Endothelial cell of umbilical vein (primary cell): ENCODE measurements around the gene SPECC1L.
"Not testable (repeated sequence)": the region's sequence is repeated elsewhere in the genome, so short reads cannot be mapped to it uniquely, and the experiment has no call there.

Experiments
- CTCF ChIP-seq, 2 donors: IDR thresholded peaks; 1 replicate in 1 of 2; 2 replicates in 1 of 2; pipeline ENCODE4 v1.5.1; 2011; ENCODE audit warnings: low read length in 2 of 2, mild to moderate bottlenecking in 2 of 2, moderate library complexity in 2 of 2, control low read depth in 1 of 2, inconsistent platforms in 1 of 2, low read depth in 1 of 2; ENCODE audit not compliant: insufficient read depth in 1 of 2; ENCODE audit errors: extremely low read depth in 1 of 2
- EZH2 ChIP-seq: IDR thresholded peaks from 2 replicates; pipeline ENCODE4 v1.6.1; 2012; ENCODE audit warnings: borderline replicate concordance, low read depth, mild to moderate bottlenecking, moderate library complexity, low read length, inconsistent platforms; ENCODE audit not compliant: severe bottlenecking
- JUN ChIP-seq: IDR thresholded peaks from 2 replicates; pipeline ENCODE4 v1.6.1; 2011; ENCODE audit warnings: borderline replicate concordance, low read depth; ENCODE audit not compliant: insufficient read length, insufficient read depth
- MAX ChIP-seq: IDR thresholded peaks from 2 replicates; pipeline ENCODE4 v1.6.1; 2011; ENCODE audit not compliant: insufficient read depth, insufficient read length
- MYC ChIP-seq: IDR thresholded peaks from one replicate; pipeline ENCODE4 v1.6.1; 2011; ENCODE audit warnings: mild to moderate bottlenecking, low read depth, low read length
- POLR2A ChIP-seq: IDR thresholded peaks from 2 replicates; pipeline ENCODE4 v1.6.1; 2012; ENCODE audit warnings: low read depth, mild to moderate bottlenecking, control low read depth, low read length
- POLR2AphosphoS5 ChIP-seq: IDR thresholded peaks from 2 replicates; pipeline ENCODE4 v1.6.1; 2012; ENCODE audit warnings: low read depth, mild to moderate bottlenecking, control low read depth, low read length, moderate library complexity; ENCODE audit not compliant: insufficient read depth

- TF ChIP-seq CTCF (IDR thresholded peaks at IDR 0.05; ENCODE audit: extremely low read depth in 1 of 2, insufficient read depth in 1 of 2, low read depth in 1 of 2, low read length in 2 of 2); JUN; POLR2A; POLR2AphosphoS5; EZH2; MYC; MAX: not testable (repeated sequence)
Observed at GRCh38 chr22:24263479-24263878, 7.2 kb upstream of the SPECC1L start.
